Mucosa of rectum (tissue), 2 donors: ENCODE data around the gene MYO7B.

Experiments
- H3K27ac ChIP-seq, 2 donors: one replicate each; pipeline ENCODE4 v1.7.0; 2013; ENCODE audit warnings: inconsistent platforms in 2 of 2, low read depth in 2 of 2, low read length in 2 of 2
- H3K27me3 ChIP-seq, 2 donors: one replicate each; pipeline ENCODE4 v1.7.0; 2013; ENCODE audit warnings: low read length in 2 of 2; ENCODE audit not compliant: control insufficient read depth in 2 of 2, insufficient read depth in 2 of 2
- H3K36me3 ChIP-seq, 2 donors: one replicate each; pipeline ENCODE4 v1.7.0; 2013; ENCODE audit warnings: low read length in 2 of 2; ENCODE audit not compliant: control insufficient read depth in 2 of 2, insufficient read depth in 2 of 2
- H3K4me1 ChIP-seq, 2 donors: one replicate each; pipeline ENCODE4 v1.7.0; 2013; ENCODE audit warnings: low read length in 2 of 2, mild to moderate bottlenecking in 1 of 2; ENCODE audit not compliant: control insufficient read depth in 2 of 2, insufficient read depth in 2 of 2
- H3K4me3 ChIP-seq, 2 donors: one replicate each; pipeline ENCODE4 v1.7.0; 2013; ENCODE audit warnings: low read length in 2 of 2
- H3K9ac ChIP-seq, 2 donors: one replicate each; pipeline ENCODE4 v1.7.0; 2013; ENCODE audit warnings: low read length in 2 of 2, low read depth in 1 of 2, mild to moderate bottlenecking in 1 of 2
- H3K9me3 ChIP-seq, 2 donors: one replicate each; pipeline ENCODE4 v1.7.0; 2013; ENCODE audit warnings: low read length in 2 of 2; ENCODE audit not compliant: control insufficient read depth in 2 of 2
- donor health status: healthy.
- donor health status: Normal muscosa, but diverticular disease.

The MYO7B gene

DNA sequence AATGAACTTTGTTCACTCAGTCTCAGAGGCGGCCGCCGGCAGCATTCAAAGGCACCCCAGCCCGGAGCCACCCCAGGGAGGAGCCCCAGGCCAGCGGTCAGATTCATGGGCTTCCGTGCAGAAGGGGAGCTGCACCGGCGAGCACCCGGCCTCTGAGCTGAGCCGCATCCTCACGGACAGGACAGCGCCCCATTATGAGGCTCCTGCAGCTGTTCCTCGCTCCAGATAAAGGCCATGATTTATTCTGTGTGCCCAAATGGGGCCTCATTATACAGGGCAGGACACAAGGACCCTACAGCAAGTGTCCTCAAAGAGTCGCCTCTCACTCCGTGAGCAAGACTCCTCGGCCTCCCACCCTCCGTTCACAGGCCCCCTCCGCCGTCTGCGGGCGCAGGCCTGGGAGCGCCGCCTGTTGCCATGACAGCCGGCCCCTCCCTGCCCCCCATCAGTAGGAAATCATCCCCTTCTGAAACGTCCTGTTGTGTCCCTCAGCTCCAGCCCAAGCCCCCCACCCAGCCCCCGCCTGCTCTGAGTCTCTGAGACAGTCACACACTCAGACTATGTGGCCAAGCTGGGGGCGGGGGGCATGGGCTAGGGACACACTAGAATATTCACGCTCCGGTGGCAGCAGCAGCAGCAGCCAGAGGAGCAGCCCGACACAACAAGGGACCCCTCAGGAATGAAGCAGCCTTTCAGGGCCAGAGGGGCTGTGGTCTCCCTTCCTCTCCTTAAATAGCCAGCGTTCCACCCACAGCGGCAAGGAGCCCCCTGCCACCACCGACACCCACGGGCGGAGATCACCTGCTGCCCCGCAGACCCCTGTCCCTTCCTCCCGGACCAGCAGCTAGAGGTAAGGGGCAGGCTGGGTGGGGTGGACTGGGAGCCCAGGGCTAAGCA lies 110.2 kb downstream of the MYO7B start, which contains the start of gene GPR17:
GPR17 (plus strand) TSS at position 759 of the 897 bp plus-strand sequence. CDS start 4,583 bp downstream, outside the sequence.
- Histone ChIP-seq H3K4me3 (no peak within 1 kb of the TSS), H3K9me3 (no peaks in the 10 kb centered on the region), H3K36me3 (no peaks in the 10 kb centered on the region), H3K9ac (no peak within 1 kb of the TSS), H3K27ac (peak within 1 kb of the TSS in 1 of 2 donors; percentile 23), H3K4me1 (peaks cover 4 to 7% of the 10 kb centered on the region in 2 donors), H3K27me3 (no peaks in the 10 kb centered on the region)

- H3K4me3 ChIP-seq: no peak overlapping the region
- no peak overlapping the region for H3K9ac ChIP-seq
- peak overlapping the region in 1 of 2 donors; percentile 23 for H3K27ac ChIP-seq
- peaks cover 4 to 11% of the 10 kb centered on the region in 2 donors for H3K4me1 ChIP-seq
- H3K36me3 ChIP-seq: no peaks in the 10 kb centered on the region
- H3K9me3 ChIP-seq: no peaks in the 10 kb centered on the region
- H3K27me3 ChIP-seq: no peaks in the 10 kb centered on the region
These were observed 111.2 kb downstream of the MYO7B start for GRCh38 chr2:127646487-127647241.

DNA sequence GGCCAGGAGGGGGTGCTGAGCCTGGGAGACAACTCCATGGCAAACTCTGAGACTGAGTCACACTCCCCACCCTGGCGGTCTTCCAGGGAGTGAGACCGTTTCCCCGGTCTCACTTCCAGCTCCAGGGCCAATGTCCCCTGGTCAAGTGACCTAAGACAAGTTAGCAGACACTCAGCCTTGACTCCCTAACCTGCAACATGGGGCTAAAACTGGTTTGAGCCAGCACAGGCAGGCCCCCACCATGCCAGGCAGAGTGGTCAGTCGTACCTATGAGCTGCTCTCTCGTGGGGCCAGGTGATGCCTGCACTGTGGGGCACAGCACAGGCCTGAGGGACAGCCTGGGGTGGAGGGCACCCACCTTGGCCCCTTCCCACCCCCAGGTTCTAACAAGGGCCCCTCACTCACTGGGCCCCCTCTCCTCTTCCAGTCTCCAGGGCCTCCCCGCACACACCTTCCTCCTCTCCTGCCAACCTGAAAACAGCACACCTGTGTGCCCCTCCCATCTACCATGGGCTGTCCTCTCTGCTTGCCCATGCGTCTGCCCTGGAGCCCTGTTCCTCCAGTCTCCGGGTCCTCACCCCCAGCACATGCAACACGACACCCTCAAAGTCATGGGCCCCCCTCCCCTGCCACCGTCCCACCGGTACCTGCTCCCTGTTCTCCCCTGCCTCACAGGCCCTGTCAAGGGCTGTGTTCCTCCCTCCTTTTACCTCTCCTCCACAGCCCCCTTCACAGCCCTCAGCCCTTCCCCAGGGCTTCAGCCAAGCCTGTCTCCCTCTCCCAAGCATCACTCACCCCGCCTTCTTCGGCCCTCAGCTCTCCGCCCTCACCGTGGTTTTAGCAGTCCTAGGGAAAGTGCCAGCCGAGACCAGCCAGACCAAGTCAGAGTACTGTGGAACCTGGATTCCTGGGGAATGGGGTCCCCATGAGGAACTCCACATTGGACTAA lies 112.0 kb downstream of the MYO7B start:
- H3K27ac ChIP-seq: peak overlapping the region in 1 of 2 donors; percentile 23
- no peaks in the 10 kb centered on the region for H3K9me3 ChIP-seq
- no peaks in the 10 kb centered on the region for H3K36me3 ChIP-seq
- H3K4me1 ChIP-seq: peaks cover 4 to 11% of the 10 kb centered on the region in 2 donors
- no peaks in the 10 kb centered on the region for H3K27me3 ChIP-seq
- H3K4me3 ChIP-seq: no peak overlapping the region
- no peak overlapping the region for H3K9ac ChIP-seq

- no peak overlapping the region for H3K27ac ChIP-seq
- no peaks in the 10 kb centered on the region for H3K36me3 ChIP-seq
- H3K9ac ChIP-seq: no peak overlapping the region
- H3K27me3 ChIP-seq: no peaks in the 10 kb centered on the region
- peaks cover 4 to 12% of the 10 kb centered on the region in 2 donors for H3K4me1 ChIP-seq
- H3K4me3 ChIP-seq: no peak overlapping the region
- H3K9me3 ChIP-seq: no peaks in the 10 kb centered on the region
These were observed 112.8 kb downstream of the MYO7B start for GRCh38 chr2:127648321-127648720.

DNA sequence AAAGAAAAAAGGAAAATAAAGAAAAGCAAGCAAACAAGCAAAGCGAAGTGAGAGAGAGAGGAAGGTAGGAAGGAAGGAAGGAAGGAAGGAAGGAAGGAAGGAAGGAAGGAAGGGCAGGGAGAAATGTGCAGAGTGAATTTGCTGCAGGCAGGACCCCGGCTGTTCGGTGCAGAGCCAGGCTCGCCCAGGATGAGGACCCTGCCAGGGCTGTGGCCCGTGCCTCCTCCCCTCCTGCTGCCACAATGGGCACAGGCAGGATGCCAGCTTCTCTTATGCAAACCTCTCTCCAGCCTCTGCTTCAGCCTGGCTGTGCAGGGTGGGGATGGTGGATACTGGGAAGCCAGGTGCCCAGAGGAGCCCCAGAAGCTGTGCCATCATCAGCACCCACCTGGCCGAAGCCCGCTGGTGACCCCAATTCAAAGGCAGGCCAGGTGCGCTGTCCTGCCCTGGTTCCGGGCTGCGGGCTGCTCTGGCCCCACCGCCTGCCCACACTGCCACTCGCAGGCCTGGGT lies 113.7 kb downstream of the MYO7B start:
- H3K4me3 ChIP-seq: no peak overlapping the region
- H3K27ac ChIP-seq: peak overlapping the region in 1 of 2 donors; percentile 38
- H3K9me3 ChIP-seq: no peaks in the 10 kb centered on the region
- no peaks in the 10 kb centered on the region for H3K27me3 ChIP-seq
- no peak overlapping the region for H3K9ac ChIP-seq
- H3K4me1 ChIP-seq: peaks cover 4 to 13% of the 10 kb centered on the region in 2 donors
- no peaks in the 10 kb centered on the region for H3K36me3 ChIP-seq

GRCh38 chr2:127649684-127650040 lies 114.2 kb downstream of the MYO7B start:
- H3K9ac ChIP-seq: no peak overlapping the region
- H3K27ac ChIP-seq: peak overlapping the region in 1 of 2 donors; percentile 60
- no peaks in the 10 kb centered on the region for H3K36me3 ChIP-seq
- no peaks in the 10 kb centered on the region for H3K9me3 ChIP-seq
- H3K4me3 ChIP-seq: no peak overlapping the region
- H3K27me3 ChIP-seq: no peaks in the 10 kb centered on the region
- H3K4me1 ChIP-seq: peaks cover 4 to 13% of the 10 kb centered on the region in 2 donors

DNA sequence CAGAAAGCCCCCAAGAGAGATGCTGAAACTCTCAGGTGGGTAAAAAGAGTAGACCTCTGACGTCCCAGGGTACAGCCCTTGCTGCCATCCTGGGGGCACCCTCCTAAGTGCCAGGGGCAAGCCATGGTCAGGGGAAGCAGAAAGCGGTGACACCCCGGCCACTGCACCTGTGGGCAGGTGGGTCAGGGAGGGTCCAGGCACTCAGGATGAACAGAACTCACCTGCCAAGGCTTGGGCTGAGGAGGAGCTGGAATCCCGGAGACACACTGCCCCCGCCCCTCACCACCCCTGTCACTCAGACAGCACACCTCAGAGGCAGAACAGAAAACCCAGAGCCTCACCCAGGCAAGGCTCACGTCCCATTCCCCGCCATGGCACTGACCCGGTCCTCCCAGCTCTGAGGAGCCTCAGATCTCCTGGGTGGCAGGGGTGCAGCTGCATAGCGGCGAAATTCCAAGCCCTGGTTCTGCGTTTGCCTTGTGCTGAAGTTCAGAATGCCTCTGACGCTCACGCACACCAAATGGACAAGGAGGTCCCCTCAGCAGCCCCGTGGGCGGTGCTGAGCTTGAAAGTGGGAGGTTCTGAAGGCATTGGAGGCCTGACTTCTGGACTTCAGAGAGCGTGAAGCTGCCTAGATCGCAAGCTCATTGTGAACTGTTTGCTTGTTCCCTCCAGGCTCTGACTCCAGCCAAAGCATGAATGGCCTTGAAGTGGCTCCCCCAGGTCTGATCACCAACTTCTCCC lies 114.7 kb downstream of the MYO7B start:
- H3K4me1 ChIP-seq: peaks cover 3 to 13% of the 10 kb centered on the region in 2 donors
- H3K9me3 ChIP-seq: no peaks in the 10 kb centered on the region
- no peak overlapping the region for H3K4me3 ChIP-seq
- H3K9ac ChIP-seq: no peak overlapping the region
- no peaks in the 10 kb centered on the region for H3K36me3 ChIP-seq
- H3K27me3 ChIP-seq: no peaks in the 10 kb centered on the region
- H3K27ac ChIP-seq: peak overlapping the region; percentile 1 to 60

DNA sequence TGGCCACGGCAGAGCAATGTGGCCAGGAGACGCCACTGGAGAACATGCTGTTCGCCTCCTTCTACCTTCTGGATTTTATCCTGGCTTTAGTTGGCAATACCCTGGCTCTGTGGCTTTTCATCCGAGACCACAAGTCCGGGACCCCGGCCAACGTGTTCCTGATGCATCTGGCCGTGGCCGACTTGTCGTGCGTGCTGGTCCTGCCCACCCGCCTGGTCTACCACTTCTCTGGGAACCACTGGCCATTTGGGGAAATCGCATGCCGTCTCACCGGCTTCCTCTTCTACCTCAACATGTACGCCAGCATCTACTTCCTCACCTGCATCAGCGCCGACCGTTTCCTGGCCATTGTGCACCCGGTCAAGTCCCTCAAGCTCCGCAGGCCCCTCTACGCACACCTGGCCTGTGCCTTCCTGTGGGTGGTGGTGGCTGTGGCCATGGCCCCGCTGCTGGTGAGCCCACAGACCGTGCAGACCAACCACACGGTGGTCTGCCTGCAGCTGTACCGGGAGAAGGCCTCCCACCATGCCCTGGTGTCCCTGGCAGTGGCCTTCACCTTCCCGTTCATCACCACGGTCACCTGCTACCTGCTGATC lies 115.4 kb downstream of the MYO7B start:
- Histone ChIP-seq H3K27ac (peak overlapping the region; percentile 3 to 52), H3K9ac (no peak overlapping the region), H3K9me3 (no peaks in the 10 kb centered on the region), H3K36me3 (no peaks in the 10 kb centered on the region), H3K27me3 (no peaks in the 10 kb centered on the region), H3K4me1 (peaks cover 0 to 13% of the 10 kb centered on the region in 2 donors), H3K4me3 (no peak overlapping the region)
